ENCODE measurements around the gene KLK15. TPM values are rescaled to one million over a fixed set of nuclear protein-coding genes. Genes with fewer than 3 reads are reported as not detected.

Gene KLK15
- total RNA-seq, 1 donor from 2014 or later, result not detected

DNA sequence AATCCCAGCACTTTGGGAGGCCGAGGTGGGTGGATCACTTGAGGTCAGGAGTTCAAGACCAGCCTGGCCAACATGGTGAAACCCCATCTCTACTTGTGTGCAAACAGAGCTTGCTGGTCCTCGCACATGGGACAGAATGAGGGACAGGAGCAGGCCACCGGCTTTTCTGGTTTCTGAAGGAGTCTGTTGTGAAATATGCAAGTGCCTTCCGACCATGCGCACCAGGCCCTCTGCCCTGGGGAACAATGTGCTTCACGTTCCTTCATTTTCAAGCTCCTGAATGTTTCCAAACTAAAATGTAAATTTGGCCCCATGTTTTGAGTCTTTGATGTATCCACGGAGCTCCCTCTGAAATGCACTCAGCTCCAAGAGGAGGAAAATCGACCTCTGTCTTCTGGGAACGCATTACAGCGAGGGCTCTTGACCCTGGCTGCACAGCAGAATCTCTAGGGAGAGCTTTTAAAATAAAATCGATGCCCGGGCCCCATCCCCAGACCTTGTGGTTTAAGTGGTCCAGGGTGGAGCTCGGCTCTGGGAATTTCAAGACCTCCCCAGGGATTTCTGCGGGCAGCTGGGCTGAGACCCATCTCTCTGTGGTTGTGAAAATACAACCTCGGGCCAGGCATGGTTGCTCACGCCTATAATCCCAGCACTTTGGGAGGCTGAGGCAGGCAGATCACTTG, 52.5 kb downstream of the KLK15 start:
- H3K4me1 ChIP-seq, result no peaks in the 10 kb centered on the region
- H3F3A ChIP-seq (ENCODE audit: low read depth), result peaks cover 5% of the 10 kb centered on the region
- H3K9ac ChIP-seq, result no peak overlapping the region
- no peaks in the 10 kb centered on the region for H3K79me2 ChIP-seq (ENCODE audit: low read depth)
- Mint-ChIP-seq H3K27ac (no peak overlapping the region), H3K4me1 (peaks cover 53% of the 10 kb centered on the region), H3K4me3 (no peak overlapping the region), H3K9me3 (no peaks in the 10 kb centered on the region), H3K27me3 (ENCODE audit: insufficient read depth, low read depth) (peaks cover 18% of the 10 kb centered on the region), H3K36me3 (no peaks in the 10 kb centered on the region)
- no peak for DNase-seq (ENCODE audit: low spot score)
- no peak overlapping the region for H2AFZ ChIP-seq (replicated peaks)
- no peaks in the 10 kb centered on the region for H3K36me3 ChIP-seq
- H3K4me2 ChIP-seq, result no peak overlapping the region
- no peak overlapping the region for H3K27ac ChIP-seq
- H4K20me1 ChIP-seq (ENCODE audit: low read depth), result no peaks in the 10 kb centered on the region
- H3K4me3 ChIP-seq, result no peak overlapping the region
- TF ChIP-seq, protein P1, sequence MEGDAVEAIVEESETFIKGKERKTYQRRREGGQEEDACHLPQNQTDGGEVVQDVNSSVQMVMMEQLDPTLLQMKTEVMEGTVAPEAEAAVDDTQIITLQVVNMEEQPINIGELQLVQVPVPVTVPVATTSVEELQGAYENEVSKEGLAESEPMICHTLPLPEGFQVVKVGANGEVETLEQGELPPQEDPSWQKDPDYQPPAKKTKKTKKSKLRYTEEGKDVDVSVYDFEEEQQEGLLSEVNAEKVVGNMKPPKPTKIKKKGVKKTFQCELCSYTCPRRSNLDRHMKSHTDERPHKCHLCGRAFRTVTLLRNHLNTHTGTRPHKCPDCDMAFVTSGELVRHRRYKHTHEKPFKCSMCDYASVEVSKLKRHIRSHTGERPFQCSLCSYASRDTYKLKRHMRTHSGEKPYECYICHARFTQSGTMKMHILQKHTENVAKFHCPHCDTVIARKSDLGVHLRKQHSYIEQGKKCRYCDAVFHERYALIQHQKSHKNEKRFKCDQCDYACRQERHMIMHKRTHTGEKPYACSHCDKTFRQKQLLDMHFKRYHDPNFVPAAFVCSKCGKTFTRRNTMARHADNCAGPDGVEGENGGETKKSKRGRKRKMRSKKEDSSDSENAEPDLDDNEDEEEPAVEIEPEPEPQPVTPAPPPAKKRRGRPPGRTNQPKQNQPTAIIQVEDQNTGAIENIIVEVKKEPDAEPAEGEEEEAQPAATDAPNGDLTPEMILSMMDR (IDR thresholded peaks at IDR 0.05), result no peak
- TF ChIP-seq EZH2phosphoT487 (IDR thresholded peaks at IDR 0.05) (no peak), EZH2 (IDR thresholded peaks at IDR 0.05) (no peak)
- H3K27me3 ChIP-seq, result peaks cover 76% of the 10 kb centered on the region
- no peaks in the 10 kb centered on the region for H3K9me3 ChIP-seq (ENCODE audit: low read depth)

DNA sequence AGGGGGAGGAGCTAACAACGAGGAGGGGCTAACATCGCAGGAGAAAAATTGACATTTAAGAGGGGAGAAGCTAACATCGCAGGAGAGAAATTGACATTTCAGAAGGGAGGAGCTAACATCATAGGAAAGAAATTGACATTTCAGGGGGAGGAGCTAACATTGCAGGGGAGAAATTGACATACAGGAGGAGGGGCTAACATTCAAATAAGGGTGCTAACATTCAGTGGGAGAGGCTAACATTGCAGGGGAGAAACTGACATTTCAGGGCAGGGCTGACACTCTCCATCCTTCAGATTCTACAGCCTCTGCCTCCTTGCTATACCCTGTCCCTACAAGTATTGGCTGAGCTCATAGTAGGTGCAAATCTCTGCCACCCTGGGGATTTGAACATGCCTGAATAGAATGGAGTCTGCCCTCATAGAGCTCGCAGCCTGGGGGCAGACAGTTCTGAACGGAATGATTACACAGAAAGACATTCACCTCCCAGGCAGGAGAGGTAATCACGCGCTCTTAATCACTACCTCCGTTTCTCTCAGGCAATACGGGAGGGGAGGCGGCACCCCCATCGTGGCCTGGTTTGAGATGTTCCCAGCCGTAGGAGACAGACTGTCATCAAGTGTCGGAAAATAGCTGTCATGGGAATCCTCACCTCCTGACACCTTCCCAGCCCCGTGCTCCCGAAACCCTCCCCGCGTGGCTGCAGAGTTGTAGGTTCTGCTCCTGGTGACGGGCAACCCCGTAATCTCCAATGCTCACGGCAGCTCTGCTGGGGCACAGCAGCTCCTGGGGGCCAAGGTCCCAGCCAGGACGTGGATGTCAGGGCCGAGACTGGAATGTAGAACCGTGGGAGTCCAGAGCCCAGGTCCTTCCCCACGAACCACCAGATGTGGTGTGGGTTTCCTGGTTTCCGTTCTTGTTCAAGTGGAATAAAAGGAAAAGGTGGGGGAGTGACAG, 53.6 kb downstream of the KLK15 start:
- Mint-ChIP-seq H3K9me3 (no peaks in the 10 kb centered on the region), H3K27ac (no peak overlapping the region), H3K36me3 (no peaks in the 10 kb centered on the region), H3K4me3 (peak overlapping the region; percentile 33), H3K27me3 (ENCODE audit: insufficient read depth, low read depth) (peaks cover 23% of the 10 kb centered on the region), H3K4me1 (peaks cover 44% of the 10 kb centered on the region)
- Histone ChIP-seq H3F3A (ENCODE audit: low read depth) (peaks cover 5% of the 10 kb centered on the region), H3K4me1 (no peaks in the 10 kb centered on the region), H3K79me2 (ENCODE audit: low read depth) (no peaks in the 10 kb centered on the region), H3K9ac (no peak overlapping the region), H3K9me3 (ENCODE audit: low read depth) (no peaks in the 10 kb centered on the region), H3K27ac (no peak overlapping the region), H3K4me3 (no peak overlapping the region), H2AFZ (replicated peaks) (no peak overlapping the region), H3K36me3 (no peaks in the 10 kb centered on the region), H3K4me2 (no peak overlapping the region), H3K27me3 (peaks cover 87% of the 10 kb centered on the region), H4K20me1 (ENCODE audit: low read depth) (no peaks in the 10 kb centered on the region)
- DNase-seq (ENCODE audit: low spot score), result no peak
- TF ChIP-seq, protein P1 (IDR thresholded peaks at IDR 0.05), result no peak
- TF ChIP-seq EZH2 (IDR thresholded peaks at IDR 0.05) (no peak), EZH2phosphoT487 (IDR thresholded peaks at IDR 0.05) (no peak)

DNA sequence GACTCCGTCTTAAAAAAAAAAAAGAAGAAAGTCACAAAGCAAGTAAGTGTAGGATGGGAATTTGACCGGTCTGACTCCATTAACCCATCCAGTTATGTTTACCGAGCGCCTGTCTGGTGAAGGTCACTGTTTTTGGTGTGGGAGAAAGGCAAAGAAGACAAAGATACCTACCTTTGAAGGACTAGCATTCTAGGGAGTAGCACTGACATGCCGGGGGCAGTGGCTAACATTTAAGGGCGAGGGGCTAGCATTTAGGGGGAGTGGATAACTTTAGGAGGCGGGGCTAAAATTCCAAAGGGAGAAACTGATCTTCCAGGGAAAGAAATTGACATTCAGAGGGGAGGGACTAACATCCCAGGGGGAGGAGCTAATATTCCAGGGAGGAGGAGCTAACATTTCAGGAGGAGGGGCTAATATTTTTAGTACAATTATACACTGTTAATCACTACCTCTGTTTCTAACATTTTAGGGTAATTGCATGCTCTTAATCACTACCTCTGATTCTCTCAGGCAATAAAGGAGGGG, 54.4 kb downstream of the KLK15 start:
- H3K27ac ChIP-seq, result no peak overlapping the region
- TF ChIP-seq EZH2phosphoT487 (IDR thresholded peaks at IDR 0.05) (no peak), EZH2 (IDR thresholded peaks at IDR 0.05) (no peak)
- TF ChIP-seq, protein P1 (IDR thresholded peaks at IDR 0.05), result no peak
- no peak overlapping the region for H3K4me2 ChIP-seq
- peaks cover 27% of the 10 kb centered on the region for H3K27me3 Mint-ChIP-seq (ENCODE audit: insufficient read depth, low read depth)
- peak overlapping the region; percentile 22 for H3K4me3 Mint-ChIP-seq
- no peaks in the 10 kb centered on the region for H3K36me3 ChIP-seq
- H3K4me1 ChIP-seq, result no peaks in the 10 kb centered on the region
- no peaks in the 10 kb centered on the region for H3K9me3 Mint-ChIP-seq
- no peak overlapping the region for H3K4me3 ChIP-seq
- H3K4me1 Mint-ChIP-seq, result peaks cover 43% of the 10 kb centered on the region
- H3F3A ChIP-seq (ENCODE audit: low read depth), result peaks cover 5% of the 10 kb centered on the region
- H4K20me1 ChIP-seq (ENCODE audit: low read depth), result no peaks in the 10 kb centered on the region
- peaks cover 91% of the 10 kb centered on the region for H3K27me3 ChIP-seq
- no peaks in the 10 kb centered on the region for H3K9me3 ChIP-seq (ENCODE audit: low read depth)
- no peak overlapping the region for H2AFZ ChIP-seq (replicated peaks)
- DNase-seq (ENCODE audit: low spot score), result peak; percentile 24
- H3K9ac ChIP-seq, result no peak overlapping the region
- no peaks in the 10 kb centered on the region for H3K79me2 ChIP-seq (ENCODE audit: low read depth)
- no peaks in the 10 kb centered on the region for H3K36me3 Mint-ChIP-seq
- no peak overlapping the region for H3K27ac Mint-ChIP-seq
